ENCODE measurements around the gene PLD4. TPM values are rescaled to one million over a fixed set of nuclear protein-coding genes. Genes with fewer than 3 reads are reported as not detected.

PLD4 gene
- total RNA-seq, result 1 to 10 TPM in 1 of 2 donors, not detected in 1; 1.2 TPM

DNA sequence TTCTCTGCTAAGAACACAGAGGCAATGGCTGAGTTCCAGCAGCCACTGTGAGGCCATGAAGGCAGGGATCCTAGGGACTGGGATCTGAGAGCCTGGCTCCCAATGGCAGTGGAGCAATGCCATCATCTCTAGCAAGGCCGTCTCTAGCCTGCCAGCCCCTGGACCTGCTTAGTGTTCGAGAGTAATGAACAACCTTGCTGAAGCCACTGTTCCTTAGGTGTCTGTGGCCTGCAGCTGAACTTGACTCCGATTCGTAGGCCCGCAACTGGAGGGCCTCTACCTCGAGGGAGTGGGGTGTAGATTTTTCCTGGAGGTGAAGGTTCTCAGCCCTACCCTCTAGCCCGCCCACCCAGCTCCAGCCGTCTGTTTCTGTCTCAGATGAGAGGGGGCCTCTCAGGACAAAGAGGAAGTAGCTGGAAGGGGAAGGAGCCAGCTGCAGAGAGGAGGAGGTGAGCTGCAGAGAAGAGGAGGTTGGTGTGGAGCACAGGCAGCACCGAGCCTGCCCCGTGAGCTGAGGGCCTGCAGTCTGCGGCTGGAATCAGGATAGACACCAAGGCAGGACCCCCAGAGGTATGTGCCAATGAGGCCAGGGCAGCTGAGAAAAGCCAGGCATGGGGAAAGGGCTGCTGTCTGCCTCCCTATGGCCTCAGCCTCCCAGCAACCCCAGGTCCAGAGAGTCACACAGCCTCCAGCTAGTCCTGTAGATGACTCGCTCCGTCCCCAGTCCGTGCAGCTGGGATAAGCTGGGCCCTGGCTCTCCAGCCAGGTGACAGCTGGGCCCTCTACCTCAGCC is at the start of gene PLD4:
TSS of gene PLD4 (plus strand) at position 459 of the 793 bp plus-strand sequence. CDS start 2,262 bp downstream, outside the sequence.
- DNase-seq, result no peak
- no peaks in the 10 kb centered on the region for H3K36me3 ChIP-seq
- H3K9me3 ChIP-seq, result no peaks in the 10 kb centered on the region
- H3K9ac ChIP-seq (ENCODE audit: low read depth in 2 of 2, low read length in 2 of 2), result no peak within 1 kb of the TSS
- intact Hi-C loops (cut with DNase I), result no loop called here
- no peak for TF ChIP-seq CTCF (IDR thresholded peaks at IDR 0.05)
- H3K4me3 ChIP-seq, result no peak within 1 kb of the TSS
- H3K4me1 ChIP-seq, result no peaks in the 10 kb centered on the region
- H3K27ac ChIP-seq, result no peak within 1 kb of the TSS
- H3K27me3 ChIP-seq, result no peaks in the 10 kb centered on the region

GRCh38 chr14:104875412-104875751 is 49.3 kb upstream of the PLD4 start:
- no peak overlapping the region for H3K9ac ChIP-seq (ENCODE audit: low read depth in 2 of 2, low read length in 2 of 2)
- H3K9me3 ChIP-seq, result no peaks in the 10 kb centered on the region
- intact Hi-C loops (cut with DNase I), result no loop called here
- H3K4me1 ChIP-seq, result no peaks in the 10 kb centered on the region
- no peaks in the 10 kb centered on the region for H3K27me3 ChIP-seq
- H3K36me3 ChIP-seq, result peaks cover 6% of the 10 kb centered on the region
- no peak for DNase-seq
- H3K27ac ChIP-seq, result no peak overlapping the region
- no peak overlapping the region for H3K4me3 ChIP-seq
- TF ChIP-seq CTCF (IDR thresholded peaks at IDR 0.05), result no peak

DNA sequence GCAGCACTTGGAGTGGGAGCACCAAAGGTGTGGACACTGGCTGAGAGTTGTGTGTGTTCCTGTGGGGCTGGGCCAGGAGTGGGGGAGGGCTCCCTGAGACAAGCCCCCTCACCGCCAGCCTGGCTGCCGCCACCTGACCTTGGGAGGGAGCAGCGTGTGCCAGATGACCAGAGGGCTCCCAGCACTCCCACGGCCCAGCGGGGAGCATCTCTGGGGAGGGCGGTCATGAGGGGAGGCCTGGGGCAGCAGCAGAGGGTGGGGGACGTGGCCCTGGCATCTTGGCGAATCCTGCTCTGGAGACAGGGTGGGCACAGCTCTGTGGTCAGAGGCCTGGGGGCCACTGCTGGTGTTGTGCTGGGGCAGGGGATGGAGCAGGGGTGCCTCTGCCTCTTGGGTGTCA is 48.9 kb upstream of the PLD4 start:
- Histone ChIP-seq H3K27me3 (no peaks in the 10 kb centered on the region), H3K36me3 (peaks cover 6% of the 10 kb centered on the region), H3K4me3 (no peak overlapping the region), H3K9ac (ENCODE audit: low read depth in 2 of 2, low read length in 2 of 2) (no peak overlapping the region), H3K27ac (no peak overlapping the region), H3K9me3 (no peaks in the 10 kb centered on the region), H3K4me1 (no peaks in the 10 kb centered on the region)
- DNase-seq, result no peak
- intact Hi-C loops (cut with DNase I), result no loop called here
- no peak for TF ChIP-seq CTCF (IDR thresholded peaks at IDR 0.05)

DNA sequence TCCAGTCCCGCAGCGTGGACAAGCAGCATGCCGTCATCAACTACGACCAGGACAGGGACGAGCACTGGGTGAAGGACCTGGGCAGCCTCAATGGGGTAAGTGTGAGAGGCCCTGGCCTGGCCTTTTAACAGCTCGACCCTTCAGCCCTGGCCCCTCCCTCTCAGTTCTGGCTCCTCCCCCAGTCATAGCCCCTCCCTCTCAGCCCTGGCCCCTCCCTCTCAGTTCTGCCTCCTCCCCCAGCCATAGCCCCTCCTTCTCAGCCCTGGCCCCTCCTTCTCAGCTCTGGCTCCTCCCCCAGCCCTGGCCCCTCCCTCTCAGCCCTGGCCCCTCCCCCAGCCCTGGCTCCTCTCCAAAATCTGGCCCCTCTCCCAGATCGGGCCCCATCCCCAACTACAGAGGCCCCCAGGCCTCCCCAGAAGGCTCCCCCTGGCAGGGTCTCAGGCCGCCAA is 48.4 kb upstream of the PLD4 start:
- Histone ChIP-seq H3K27me3 (no peaks in the 10 kb centered on the region), H3K4me3 (no peak overlapping the region), H3K4me1 (no peaks in the 10 kb centered on the region), H3K36me3 (peaks cover 6% of the 10 kb centered on the region), H3K9me3 (no peaks in the 10 kb centered on the region), H3K27ac (no peak overlapping the region), H3K9ac (ENCODE audit: low read depth in 2 of 2, low read length in 2 of 2) (no peak overlapping the region)
- DNase-seq, result peak; percentile 59
- no peak for TF ChIP-seq CTCF (IDR thresholded peaks at IDR 0.05)
- intact Hi-C loops (cut with DNase I), result no loop called here

DNA sequence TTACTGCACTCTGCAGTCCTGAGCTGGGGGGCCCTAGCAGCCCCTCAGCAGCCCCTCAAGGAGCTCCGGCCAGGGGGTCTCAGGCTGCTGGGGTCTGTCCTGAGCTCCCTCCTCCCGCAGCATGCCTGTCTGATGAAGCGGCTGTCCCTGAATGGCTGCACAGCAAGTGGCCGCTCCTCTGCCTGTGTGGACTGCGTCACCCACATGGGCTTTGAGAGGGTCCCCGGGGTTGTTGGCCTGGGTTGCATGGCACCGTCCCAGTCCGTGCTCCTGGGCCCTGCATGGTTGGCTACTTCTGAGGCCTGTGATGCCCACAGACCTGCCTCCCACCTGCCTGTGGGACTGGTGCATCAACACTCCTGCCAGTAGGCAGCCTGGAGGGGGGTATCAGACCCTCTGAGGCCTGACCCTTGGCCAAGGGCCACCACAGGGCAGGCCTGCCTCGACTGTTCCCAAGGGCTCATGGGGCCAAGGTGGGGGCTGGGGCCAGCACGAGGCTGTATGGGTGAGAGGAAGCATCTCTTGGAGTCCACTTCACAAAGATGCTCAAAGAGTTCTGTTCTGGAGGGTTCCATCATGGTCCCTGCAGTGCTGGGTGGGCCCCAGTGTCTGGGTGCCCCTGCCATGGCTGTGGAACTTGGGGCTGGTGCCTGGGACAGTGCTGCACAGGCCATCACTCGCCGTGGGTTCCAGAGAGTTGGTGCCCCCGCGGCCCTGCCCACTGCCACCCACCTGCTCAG is 47.4 kb upstream of the PLD4 start:
- TF ChIP-seq CTCF (IDR thresholded peaks at IDR 0.05), result no peak
- Histone ChIP-seq H3K9me3 (no peaks in the 10 kb centered on the region), H3K4me1 (no peaks in the 10 kb centered on the region), H3K27ac (no peak overlapping the region), H3K36me3 (peaks cover 6% of the 10 kb centered on the region), H3K4me3 (no peak overlapping the region), H3K27me3 (no peaks in the 10 kb centered on the region), H3K9ac (ENCODE audit: low read depth in 2 of 2, low read length in 2 of 2) (no peak overlapping the region)
- no peak for DNase-seq
- intact Hi-C loops (cut with DNase I), result no loop called here

Data from colonic mucosa (tissue), 4 donors.